Stimulated activated effector memory CD8-positive, alpha-beta T cell treated with anti-CD3 and anti-CD28 coated beads, Interleukin-12 subunit alpha, Interleukin-12 subunit beta, amount 100 ng/mL, for 72 hours (primary cell): Measurements from ENCODE around the gene MYO1H.

Source experiments
- ATAC-seq: fragments of 150-1000 bp; cut with Tn5 transposase; 2 replicates; pipeline ENCODE4 v1.10.0; 2021
- DNase-seq, 2 donors: peaks; one replicate each; pipeline ENCODE4 v3.0.0; 2021 to 2022; ENCODE audit warnings: low spot score in 2 of 2
- H3K27ac Mint-ChIP-seq: one replicate; pipeline ENCODE4 v1.8.0; 2022; ENCODE audit warnings: mild to moderate bottlenecking, mixed read lengths
- H3K36me3 Mint-ChIP-seq: one replicate; pipeline ENCODE4 v1.8.0; 2022; ENCODE audit warnings: mild to moderate bottlenecking, mixed read lengths
- H3K4me1 Mint-ChIP-seq: one replicate; pipeline ENCODE4 v1.8.0; 2022; ENCODE audit warnings: mixed read lengths
- H3K4me3 Mint-ChIP-seq: one replicate; pipeline ENCODE4 v1.8.0; 2022; ENCODE audit warnings: mild to moderate bottlenecking, mixed read lengths
- H3K9me3 Mint-ChIP-seq: one replicate; pipeline ENCODE4 v1.8.0; 2022; ENCODE audit warnings: mixed read lengths

MYO1H gene

GRCh38 chr12:109330282-109331230 lies 17.1 kb upstream of the MYO1H start:
- Mint-ChIP-seq H3K9me3 (no peaks in the 10 kb centered on the region), H3K4me3 (no peak overlapping the region), H3K4me1 (no peaks in the 10 kb centered on the region), H3K36me3 (no peaks in the 10 kb centered on the region), H3K27ac (no peak overlapping the region)
- DNase-seq (no peak), ATAC-seq (no peak)

- no peak overlapping the region for H3K4me3 Mint-ChIP-seq
- no peaks in the 10 kb centered on the region for H3K36me3 Mint-ChIP-seq
- H3K27ac Mint-ChIP-seq = no peak overlapping the region
- ATAC-seq = no peak
- H3K9me3 Mint-ChIP-seq = no peaks in the 10 kb centered on the region
- H3K4me1 Mint-ChIP-seq = no peaks in the 10 kb centered on the region
- no peak for DNase-seq
Measured at GRCh38 chr12:109331301-109331952, 16.3 kb upstream of the MYO1H start.

- no peaks in the 10 kb centered on the region for H3K4me1 Mint-ChIP-seq
- no peaks in the 10 kb centered on the region for H3K36me3 Mint-ChIP-seq
- no peaks in the 10 kb centered on the region for H3K9me3 Mint-ChIP-seq
- DNase-seq (no peak), ATAC-seq (no peak)
- H3K4me3 Mint-ChIP-seq = no peak overlapping the region
- H3K27ac Mint-ChIP-seq = no peak overlapping the region
Measured at GRCh38 chr12:109334887-109335286, 12.8 kb upstream of the MYO1H start.

GRCh38 chr12:109336593-109336992 lies 11.1 kb upstream of the MYO1H start:
- no peak for ATAC-seq
- no peak overlapping the region for H3K27ac Mint-ChIP-seq

GRCh38 chr12:109343677-109344076 lies 4.0 kb upstream of the MYO1H start:
- H3K9me3 Mint-ChIP-seq = no peaks in the 10 kb centered on the region
- no peaks in the 10 kb centered on the region for H3K4me1 Mint-ChIP-seq
- no peak overlapping the region for H3K4me3 Mint-ChIP-seq
- DNase-seq = no peak
- no peaks in the 10 kb centered on the region for H3K36me3 Mint-ChIP-seq
- no peak overlapping the region for H3K27ac Mint-ChIP-seq
- ATAC-seq = no peak

More at GRCh38 chr12:109336593-109336992, 11.1 kb upstream of the MYO1H start:
- no peaks in the 10 kb centered on the region for H3K9me3 Mint-ChIP-seq
- no peaks in the 10 kb centered on the region for H3K4me1 Mint-ChIP-seq
- H3K4me3 Mint-ChIP-seq = no peak overlapping the region
- no peak for DNase-seq
- H3K36me3 Mint-ChIP-seq = no peaks in the 10 kb centered on the region

GRCh38 chr12:109345428-109345827 lies 2.3 kb upstream of the MYO1H start:
- no peak for DNase-seq
- no peak for ATAC-seq
- H3K4me3 Mint-ChIP-seq = no peak overlapping the region
- H3K36me3 Mint-ChIP-seq = no peaks in the 10 kb centered on the region
- no peak overlapping the region for H3K27ac Mint-ChIP-seq
- no peaks in the 10 kb centered on the region for H3K4me1 Mint-ChIP-seq
- no peaks in the 10 kb centered on the region for H3K9me3 Mint-ChIP-seq

GRCh38 chr12:109346920-109347319 lies 780 bp upstream of the MYO1H start:
- H3K4me3 Mint-ChIP-seq = no peak overlapping the region
- DNase-seq (peak in 1 of 2 donors; percentile 57), ATAC-seq (no peak)
- no peak overlapping the region for H3K27ac Mint-ChIP-seq
- H3K9me3 Mint-ChIP-seq = no peaks in the 10 kb centered on the region
- H3K4me1 Mint-ChIP-seq = no peaks in the 10 kb centered on the region
- H3K36me3 Mint-ChIP-seq = no peaks in the 10 kb centered on the region

GRCh38 chr12:109352184-109352583 lies 4.5 kb downstream of the MYO1H start:
- Mint-ChIP-seq H3K4me1 (no peaks in the 10 kb centered on the region), H3K9me3 (no peaks in the 10 kb centered on the region), H3K27ac (no peak overlapping the region), H3K4me3 (no peak overlapping the region), H3K36me3 (no peaks in the 10 kb centered on the region)
- DNase-seq (no peak), ATAC-seq (no peak)

- Mint-ChIP-seq H3K4me1 (peaks cover 8% of the 10 kb centered on the region), H3K9me3 (no peaks in the 10 kb centered on the region), H3K27ac (no peak overlapping the region), H3K36me3 (no peaks in the 10 kb centered on the region), H3K4me3 (no peak overlapping the region)
- DNase-seq (no peak), ATAC-seq (no peak)
Measured at GRCh38 chr12:109356577-109356976, 8.9 kb downstream of the MYO1H start.

- DNase-seq = no peak
- Mint-ChIP-seq H3K27ac (no peak overlapping the region), H3K4me3 (no peak overlapping the region), H3K9me3 (no peaks in the 10 kb centered on the region), H3K36me3 (no peaks in the 10 kb centered on the region), H3K4me1 (peaks cover 8% of the 10 kb centered on the region)
- ATAC-seq = no peak
Measured at GRCh38 chr12:109357032-109357431, 9.3 kb downstream of the MYO1H start.

GRCh38 chr12:109358154-109358869 lies 10.6 kb downstream of the MYO1H start:
- Mint-ChIP-seq H3K4me3 (peak overlapping the region; percentile 43), H3K36me3 (no peaks in the 10 kb centered on the region), H3K9me3 (no peaks in the 10 kb centered on the region), H3K27ac (no peak overlapping the region), H3K4me1 (peaks cover 8% of the 10 kb centered on the region)
- peak; percentile 99 for ATAC-seq
- no peak for DNase-seq

- no peak for DNase-seq
- ATAC-seq = no peak
- Mint-ChIP-seq H3K4me1 (peaks cover 8% of the 10 kb centered on the region), H3K36me3 (no peaks in the 10 kb centered on the region), H3K9me3 (no peaks in the 10 kb centered on the region), H3K4me3 (no peak overlapping the region), H3K27ac (no peak overlapping the region)
Measured at GRCh38 chr12:109359131-109359690, 11.5 kb downstream of the MYO1H start.

GRCh38 chr12:109369831-109370230 lies 22.1 kb downstream of the MYO1H start:
- H3K4me3 Mint-ChIP-seq = no peak overlapping the region
- no peak for ATAC-seq
- H3K27ac Mint-ChIP-seq = no peak overlapping the region
- no peak for DNase-seq
- no peaks in the 10 kb centered on the region for H3K4me1 Mint-ChIP-seq
- no peaks in the 10 kb centered on the region for H3K36me3 Mint-ChIP-seq
- H3K9me3 Mint-ChIP-seq = no peaks in the 10 kb centered on the region

- Mint-ChIP-seq H3K27ac (no peak overlapping the region), H3K36me3 (no peaks in the 10 kb centered on the region), H3K9me3 (no peaks in the 10 kb centered on the region), H3K4me3 (no peak overlapping the region), H3K4me1 (no peaks in the 10 kb centered on the region)
- DNase-seq (no peak), ATAC-seq (no peak)
Measured at GRCh38 chr12:109377139-109377685, 29.5 kb downstream of the MYO1H start.

- Mint-ChIP-seq H3K36me3 (no peaks in the 10 kb centered on the region), H3K4me1 (no peaks in the 10 kb centered on the region), H3K27ac (no peak overlapping the region), H3K9me3 (no peaks in the 10 kb centered on the region), H3K4me3 (no peak overlapping the region)
- no peak for ATAC-seq
- no peak for DNase-seq
Measured at GRCh38 chr12:109378569-109378968, 30.9 kb downstream of the MYO1H start.
